Measurements from ENCODE around the gene EGFR.

Gene EGFR

DNA sequence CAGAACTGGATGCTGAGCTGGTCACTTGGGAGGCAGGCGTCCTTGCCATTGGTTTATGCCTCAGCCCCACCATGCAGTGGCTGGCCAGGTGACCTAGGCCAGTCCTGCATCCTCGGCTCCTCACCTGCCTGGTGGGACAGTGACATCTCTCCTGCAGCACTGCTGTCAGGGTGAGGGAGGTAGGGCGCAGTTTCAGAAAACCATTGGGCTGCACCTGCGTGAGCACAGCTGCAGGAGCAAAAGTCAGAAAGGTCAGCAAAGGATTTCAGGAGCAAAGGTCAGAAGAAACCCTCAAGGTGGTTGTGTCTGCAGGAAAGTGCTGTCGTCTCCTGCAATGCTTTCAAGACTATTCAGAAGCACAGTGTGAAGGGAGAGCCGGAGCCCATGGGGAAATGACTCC, 48.1 kb downstream of the EGFR start:
- Histone ChIP-seq H3K36me3 (ENCODE audit: insufficient read depth, low read length) (no peaks in the 10 kb centered on the region), H2AFZ (ENCODE audit: low read depth, low read length) (no peak overlapping the region), H3K9me3 (ENCODE audit: insufficient read depth, low read length, severe bottlenecking) (no peaks in the 10 kb centered on the region), H3K4me3 (ENCODE audit: low read depth in 1 of 2, low read length in 2 of 2) (no peak overlapping the region), H3K27me3 (ENCODE audit: insufficient read depth, low read length, poor library complexity) (peaks cover 15% of the 10 kb centered on the region), H3K4me2 (ENCODE audit: insufficient read depth, low read length) (no peak overlapping the region), H3K27ac (ENCODE audit: low read length) (no peak overlapping the region), H3K9ac (ENCODE audit: low read depth, low read length) (no peak overlapping the region), H3K79me2 (ENCODE audit: insufficient read depth, low read length) (no peaks in the 10 kb centered on the region), H4K20me1 (ENCODE audit: insufficient read depth, low read length) (no peaks in the 10 kb centered on the region), H3K4me1 (ENCODE audit: insufficient read depth, low read length) (no peaks in the 10 kb centered on the region)
- TF ChIP-seq EZH2 (IDR thresholded peaks at IDR 0.05; ENCODE audit: borderline replicate concordance, low read depth, low read length, severe bottlenecking) = no peak
- TF ChIP-seq, protein P1, sequence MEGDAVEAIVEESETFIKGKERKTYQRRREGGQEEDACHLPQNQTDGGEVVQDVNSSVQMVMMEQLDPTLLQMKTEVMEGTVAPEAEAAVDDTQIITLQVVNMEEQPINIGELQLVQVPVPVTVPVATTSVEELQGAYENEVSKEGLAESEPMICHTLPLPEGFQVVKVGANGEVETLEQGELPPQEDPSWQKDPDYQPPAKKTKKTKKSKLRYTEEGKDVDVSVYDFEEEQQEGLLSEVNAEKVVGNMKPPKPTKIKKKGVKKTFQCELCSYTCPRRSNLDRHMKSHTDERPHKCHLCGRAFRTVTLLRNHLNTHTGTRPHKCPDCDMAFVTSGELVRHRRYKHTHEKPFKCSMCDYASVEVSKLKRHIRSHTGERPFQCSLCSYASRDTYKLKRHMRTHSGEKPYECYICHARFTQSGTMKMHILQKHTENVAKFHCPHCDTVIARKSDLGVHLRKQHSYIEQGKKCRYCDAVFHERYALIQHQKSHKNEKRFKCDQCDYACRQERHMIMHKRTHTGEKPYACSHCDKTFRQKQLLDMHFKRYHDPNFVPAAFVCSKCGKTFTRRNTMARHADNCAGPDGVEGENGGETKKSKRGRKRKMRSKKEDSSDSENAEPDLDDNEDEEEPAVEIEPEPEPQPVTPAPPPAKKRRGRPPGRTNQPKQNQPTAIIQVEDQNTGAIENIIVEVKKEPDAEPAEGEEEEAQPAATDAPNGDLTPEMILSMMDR (IDR thresholded peaks at IDR 0.05; ENCODE audit: borderline replicate concordance, extremely low read depth, low read length, poor library complexity, severe bottlenecking) = no peak
- DNase-seq (no peak), ATAC-seq (ENCODE audit: insufficient read depth, low read depth) (no peak)

DNA sequence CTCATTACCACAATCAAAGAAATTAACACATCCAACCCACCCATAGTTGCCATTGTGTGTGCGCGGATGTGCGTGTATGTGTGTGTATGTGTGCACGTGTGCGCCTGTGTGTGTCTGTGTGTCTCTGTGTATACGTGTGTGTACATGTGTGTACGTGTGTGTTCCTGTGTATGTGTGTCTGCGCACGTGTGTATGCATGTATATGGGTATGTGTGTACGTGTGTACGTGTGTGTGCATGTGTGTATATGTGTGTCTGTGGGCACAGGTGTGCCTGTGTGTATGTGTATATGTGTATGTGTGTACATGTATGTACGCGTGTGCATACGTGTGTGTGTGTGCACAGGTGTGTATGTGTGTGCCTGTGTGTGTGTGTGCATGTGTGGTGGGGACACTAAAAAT, 48.9 kb downstream of the EGFR start:
- Histone ChIP-seq H3K9me3 (ENCODE audit: insufficient read depth, low read length, severe bottlenecking) (no peaks in the 10 kb centered on the region), H3K27ac (ENCODE audit: low read length) (no peak overlapping the region), H3K27me3 (ENCODE audit: insufficient read depth, low read length, poor library complexity) (peaks cover 19% of the 10 kb centered on the region), H3K9ac (ENCODE audit: low read depth, low read length) (no peak overlapping the region), H3K4me3 (ENCODE audit: low read depth in 1 of 2, low read length in 2 of 2) (no peak overlapping the region), H4K20me1 (ENCODE audit: insufficient read depth, low read length) (no peaks in the 10 kb centered on the region), H3K4me2 (ENCODE audit: insufficient read depth, low read length) (no peak overlapping the region), H3K4me1 (ENCODE audit: insufficient read depth, low read length) (no peaks in the 10 kb centered on the region), H3K36me3 (ENCODE audit: insufficient read depth, low read length) (no peaks in the 10 kb centered on the region), H3K79me2 (ENCODE audit: insufficient read depth, low read length) (no peaks in the 10 kb centered on the region), H2AFZ (ENCODE audit: low read depth, low read length) (no peak overlapping the region)
- ATAC-seq (ENCODE audit: insufficient read depth, low read depth) (no peak), DNase-seq (no peak)
- TF ChIP-seq, protein P1 (IDR thresholded peaks at IDR 0.05; ENCODE audit: borderline replicate concordance, extremely low read depth, low read length, poor library complexity, severe bottlenecking) = no peak
- no peak for TF ChIP-seq EZH2 (IDR thresholded peaks at IDR 0.05; ENCODE audit: borderline replicate concordance, low read depth, low read length, severe bottlenecking)

DNA sequence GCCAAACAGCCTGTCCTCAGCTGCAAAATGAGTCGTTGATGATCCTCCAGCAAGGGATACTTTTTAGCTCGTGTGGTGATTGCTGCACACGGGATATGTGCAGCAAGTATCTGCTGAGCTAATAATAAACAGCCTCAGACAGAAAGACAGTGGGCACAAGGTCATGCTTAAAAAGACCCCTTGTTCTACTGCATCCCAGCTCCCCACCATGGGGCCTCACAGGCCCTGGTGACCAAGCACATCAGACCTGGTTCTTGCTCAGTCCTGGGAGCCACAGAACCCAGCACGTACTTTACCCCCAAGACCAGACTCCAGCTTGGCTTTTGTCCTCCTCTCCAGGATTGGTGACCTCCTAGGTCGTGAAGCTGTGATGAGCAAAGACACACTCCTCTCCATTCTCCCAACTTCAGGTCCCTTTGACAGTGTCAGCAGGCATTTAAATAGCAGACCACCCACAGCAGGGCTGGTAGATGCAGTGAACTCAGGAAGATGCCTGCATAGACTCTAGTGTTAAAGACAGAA, 50.5 kb downstream of the EGFR start:
- Histone ChIP-seq H3K36me3 (ENCODE audit: insufficient read depth, low read length) (no peaks in the 10 kb centered on the region), H2AFZ (ENCODE audit: low read depth, low read length) (no peak overlapping the region), H3K79me2 (ENCODE audit: insufficient read depth, low read length) (no peaks in the 10 kb centered on the region), H3K4me3 (ENCODE audit: low read depth in 1 of 2, low read length in 2 of 2) (no peak overlapping the region), H3K4me2 (ENCODE audit: insufficient read depth, low read length) (no peak overlapping the region), H3K27me3 (ENCODE audit: insufficient read depth, low read length, poor library complexity) (peaks cover 19% of the 10 kb centered on the region), H3K9ac (ENCODE audit: low read depth, low read length) (no peak overlapping the region), H3K4me1 (ENCODE audit: insufficient read depth, low read length) (no peaks in the 10 kb centered on the region), H4K20me1 (ENCODE audit: insufficient read depth, low read length) (no peaks in the 10 kb centered on the region), H3K9me3 (ENCODE audit: insufficient read depth, low read length, severe bottlenecking) (no peaks in the 10 kb centered on the region), H3K27ac (ENCODE audit: low read length) (no peak overlapping the region)
- ATAC-seq (ENCODE audit: insufficient read depth, low read depth) (no peak), DNase-seq (no peak)
- TF ChIP-seq, protein P1 (IDR thresholded peaks at IDR 0.05; ENCODE audit: borderline replicate concordance, extremely low read depth, low read length, poor library complexity, severe bottlenecking) = no peak
- TF ChIP-seq EZH2 (IDR thresholded peaks at IDR 0.05; ENCODE audit: borderline replicate concordance, low read depth, low read length, severe bottlenecking) = no peak
